H1 (cell line): ENCODE data around the gene ZYX. TPM values are rescaled to one million over a fixed set of nuclear protein-coding genes. Genes with fewer than 3 reads are reported as not detected.

Experiments used
- CBX5 ChIP-seq: fragments of 300-800, 300-1000 bp; sonication (generic); IDR thresholded peaks from 2 replicates; pipeline ENCODE4 v1.7.1; 2016; ENCODE audit warnings: antibody characterized with exemption, low read length, low read depth
- CEBPB ChIP-seq: IDR thresholded peaks from 2 replicates; pipeline ENCODE4 v1.6.1; 2012; ENCODE audit warnings: low read depth, low read length
- CREB1 ChIP-seq: IDR thresholded peaks from 2 replicates; pipeline ENCODE4 v1.6.1; 2012; ENCODE audit warnings: inconsistent platforms
- CTCF ChIP-seq, 3 experiments: IDR thresholded peaks; 1 replicate in 2 of 3; 2 replicates in 1 of 3; pipeline versions ENCODE4 v1.5.1 to v1.6.1; 2011; ENCODE audit warnings: low read length in 3 of 3, mild to moderate bottlenecking in 3 of 3, inconsistent platforms in 2 of 3, low read depth in 1 of 3, moderate library complexity in 1 of 3; ENCODE audit not compliant: insufficient read depth in 1 of 3; ENCODE audit errors: control extremely low read depth in 1 of 3
- HDAC2 ChIP-seq, 2 experiments: fragments of 300-600 bp in 1 of 2; sonication (generic) in 1 of 2; IDR thresholded peaks; 2 replicates each; pipeline ENCODE4 v1.6.1; 2011 to 2012; ENCODE audit warnings: low read depth in 2 of 2, low read length in 2 of 2, mild to moderate bottlenecking in 2 of 2, moderate library complexity in 2 of 2, borderline replicate concordance in 1 of 2, inconsistent platforms in 1 of 2
- HDAC6 ChIP-seq: IDR thresholded peaks from one replicate; pipeline ENCODE4 v1.7.1; 2012; ENCODE audit warnings: low read depth, mild to moderate bottlenecking, inconsistent platforms, low read length, moderate library complexity
- KDM4A ChIP-seq: IDR thresholded peaks from one replicate; pipeline ENCODE4 v1.7.1; 2012; ENCODE audit warnings: low read depth, mild to moderate bottlenecking, moderate library complexity, low read length, inconsistent platforms; ENCODE audit not compliant: severe bottlenecking
- NRF1 ChIP-seq: IDR thresholded peaks from 2 replicates; pipeline ENCODE4 v1.6.1; 2011; ENCODE audit warnings: mild to moderate bottlenecking, low read depth, low read length, improper control_type of control experiment
- RAD21 ChIP-seq, 2 experiments: IDR thresholded peaks in 1 of 2; conservative IDR thresholded peaks in 1 of 2; 2 replicates each; pipeline ENCODE4 v1.6.1; 2011; ENCODE audit warnings: low read depth in 2 of 2, low read length in 2 of 2, improper control_type of control experiment in 1 of 2, inconsistent platforms in 1 of 2, mild to moderate bottlenecking in 1 of 2, moderate library complexity in 1 of 2
- RFX5 ChIP-seq: IDR thresholded peaks from 2 replicates; pipeline ENCODE4 v1.6.1; 2011; ENCODE audit warnings: low read depth, low read length, improper control_type of control experiment, borderline replicate concordance
- SIN3A ChIP-seq, 2 experiments: IDR thresholded peaks in 1 of 2; conservative IDR thresholded peaks in 1 of 2; 2 replicates each; pipeline ENCODE4 v1.6.1; 2011 to 2012; ENCODE audit warnings: low read length in 2 of 2, improper control_type of control experiment in 1 of 2, low read depth in 1 of 2, mild to moderate bottlenecking in 1 of 2
- SP1 ChIP-seq: IDR thresholded peaks from 2 replicates; pipeline ENCODE4 v1.6.1; 2011; ENCODE audit warnings: low read depth, low read length
- TAF1 ChIP-seq: IDR thresholded peaks from 2 replicates; pipeline ENCODE4 v1.6.1; 2011; ENCODE audit warnings: mild to moderate bottlenecking, low read depth, low read length
- polyA plus RNA-seq, 7 experiments: library from polyadenylated mRNA; depleted of rRNA in 3 of 7; stranded (reverse) in 5 of 7; unstranded in 2 of 7; fragments of >200 nt in 5 of 7; fragments of 200-250 nt in 2 of 7; gene quantifications; 1 replicate in 5 of 7; 2 replicates in 1 of 7; 4 replicates in 1 of 7; pipeline versions ENCODE4 v1.2.1 to v1.2.3, GENCODE V29; 2011 to 2013; ENCODE audit warnings: missing spikeins in 2 of 7, mixed read lengths in 2 of 7
- total RNA-seq: library from RNA; stranded (reverse); fragmentation: NEBNext Ultra II Directional; extraction: Animal tissue kit (Norgen Biotek cat#: 25700); gene quantifications from 2 replicates; pipeline ENCODE4 v1.2.1, GENCODE V29; 2021

The ZYX gene
- total and polyA plus RNA-seq, 2 of the 8 experiments (the other 6 are each of a cell fraction or from before 2014, with no cell fraction given), result 40.6 to 159 TPM

GRCh38 chr7:143362131-143363015 lies 18.8 kb upstream of the ZYX start, which contains the start of gene FAM131B (continued):
- TF ChIP-seq CTCF (IDR thresholded peaks at IDR 0.05; ENCODE audit: control extremely low read depth in 1 of 3, insufficient read depth in 1 of 3, low read depth in 1 of 3, low read length in 3 of 3) (no peak), SP1 (no peak), HDAC6 (no peak), CREB1 (no peak), HDAC2 (IDR thresholded peaks at IDR 0.05; ENCODE audit: borderline replicate concordance in 1 of 2, low read depth in 2 of 2, low read length in 2 of 2) (no peak), CEBPB (no peak), KDM4A (peak; percentile 81), RAD21 (IDR thresholded peaks at IDR 0.05 in 1 of 2, conservative IDR thresholded peaks at IDR 0.05 in 1 of 2; ENCODE audit: low read depth in 2 of 2, low read length in 2 of 2) (no peak), TAF1 (no peak), CBX5 (no peak), RFX5 (no peak), SIN3A (conservative IDR thresholded peaks at IDR 0.05 in 1 of 2, IDR thresholded peaks at IDR 0.05 in 1 of 2; ENCODE audit: low read depth in 1 of 2, low read length in 2 of 2) (peak in 1 of 2 experiments; percentile 47; a peak in 1 of 4 replicates), NRF1 (no peak)
